HEK293T (cell line): ENCODE data around the gene TCF7L1.

Source experiments
- CTCF ChIA-PET: fragments of 350-600 bp; formaldehyde crosslinking; extraction: SDS; loops from one replicate; lab custom pipeline; 2021; ENCODE audit warnings: antibody characterized with exemption, inconsistent platforms; lab: Yijun Ruan, JAX
- POLR2A ChIA-PET: fragments of 350-600 bp; formaldehyde crosslinking; extraction: SDS; loops from one replicate; lab custom pipeline; 2020; ENCODE audit warnings: antibody characterized with exemption, inconsistent platforms; lab: Yijun Ruan, JAX
- DNase-seq: peaks from one replicate; pipeline ENCODE4 v3.0.0; 2012; ENCODE audit warnings: mixed read lengths; ENCODE audit errors: extremely low spot score
- ARNT ChIP-seq: fragments of 450-650 bp; IDR thresholded peaks from 2 replicates; pipeline ENCODE4 v1.6.1; 2017; ENCODE audit warnings: mild to moderate bottlenecking
- BHLHE40 ChIP-seq: fragments of 450-650 bp; IDR thresholded peaks from 2 replicates; pipeline ENCODE4 v1.6.1; 2016; ENCODE audit warnings: mild to moderate bottlenecking, moderate library complexity, borderline replicate concordance
- CTBP1 ChIP-seq: fragments of 450-650 bp; IDR thresholded peaks from 2 replicates; pipeline ENCODE4 v1.6.1; 2016; ENCODE audit warnings: borderline replicate concordance
- ELF4 ChIP-seq: fragments of 450-650 bp; IDR thresholded peaks from 2 replicates; pipeline ENCODE4 v1.6.1; 2017; ENCODE audit warnings: antibody characterized with exemption
- FOXA1 ChIP-seq: fragments of 450-650 bp; IDR thresholded peaks from 2 replicates; pipeline ENCODE4 v1.6.1; 2016; ENCODE audit warnings: mild to moderate bottlenecking
- FOXK2 ChIP-seq: fragments of 450-650 bp; IDR thresholded peaks from 2 replicates; pipeline ENCODE4 v1.6.1; 2016; ENCODE audit warnings: mild to moderate bottlenecking
- FOXM1 ChIP-seq: fragments of 450-650 bp; IDR thresholded peaks from 2 replicates; pipeline ENCODE4 v1.6.1; 2017; ENCODE audit warnings: mild to moderate bottlenecking, borderline replicate concordance
- HDGF ChIP-seq: fragments of 450-650 bp; IDR thresholded peaks from 2 replicates; pipeline ENCODE4 v1.6.1; 2017; ENCODE audit warnings: antibody characterized with exemption, borderline replicate concordance
- L3MBTL2 ChIP-seq: fragments of 450-650 bp; conservative IDR thresholded peaks from 2 replicates; pipeline ENCODE4 v1.6.1; 2016; ENCODE audit warnings: mild to moderate bottlenecking
- LEF1 ChIP-seq: fragments of 450-650 bp; IDR thresholded peaks from 2 replicates; pipeline ENCODE4 v1.6.1; 2017; ENCODE audit warnings: mild to moderate bottlenecking, borderline replicate concordance
- NFRKB ChIP-seq: fragments of 450-650 bp; IDR thresholded peaks from 2 replicates; pipeline ENCODE4 v1.6.1; 2016; ENCODE audit warnings: mild to moderate bottlenecking, moderate library complexity
- PKNOX1 ChIP-seq: fragments of 450-650 bp; IDR thresholded peaks from 2 replicates; pipeline ENCODE4 v1.6.1; 2016
- SP1 ChIP-seq: fragments of 450-650 bp; IDR thresholded peaks from 2 replicates; pipeline ENCODE4 v1.6.1; 2017
- SUZ12 ChIP-seq: fragments of 450-650 bp; IDR thresholded peaks from 2 replicates; pipeline ENCODE4 v1.6.1; 2016; ENCODE audit warnings: mild to moderate bottlenecking
- TARDBP ChIP-seq: fragments of 450-650 bp; IDR thresholded peaks from 2 replicates; pipeline ENCODE4 v1.6.1; 2016
- ZNF384 ChIP-seq: fragments of 450-650 bp; IDR thresholded peaks from 2 replicates; pipeline ENCODE4 v1.6.1; 2016

TCF7L1 gene

GRCh38 chr2:85132834-85133637 is at the start of gene TCF7L1:
Gene TCF7L1 (plus strand): TSS chr2:85133392. CDS start chr2:85133685, 293 bp downstream.
- ChIA-PET POLR2A (interaction anchor here (1.0 to 1.9 kb wide), 3 partner anchors 9 to 25 kb away, joined by 3 to 9 read pairs (median 3); no protein-coding TSS in a partner anchor), CTCF (interaction anchor here (0.6 to 2.2 kb wide), 13 partner anchors 8 to 168 kb away, joined by 3 to 8 read pairs (median 4); no protein-coding TSS in a partner anchor)
- DNase-seq, result peak; percentile 90
- TF ChIP-seq FOXA1, result no peak
- TF ChIP-seq CTBP1, result 0 out of 2 replicates have a peak, but pooled peaks have one; percentile 34
- no peak for TF ChIP-seq BHLHE40

GRCh38 chr2:85085563-85085962 is 47.6 kb upstream of the TCF7L1 start:
- CTCF ChIA-PET, result interaction anchor here (1.2 to 1.3 kb wide), 2 partner anchors 19 to 213 kb away, joined by 3 read pairs; no protein-coding TSS in a partner anchor

DNA sequence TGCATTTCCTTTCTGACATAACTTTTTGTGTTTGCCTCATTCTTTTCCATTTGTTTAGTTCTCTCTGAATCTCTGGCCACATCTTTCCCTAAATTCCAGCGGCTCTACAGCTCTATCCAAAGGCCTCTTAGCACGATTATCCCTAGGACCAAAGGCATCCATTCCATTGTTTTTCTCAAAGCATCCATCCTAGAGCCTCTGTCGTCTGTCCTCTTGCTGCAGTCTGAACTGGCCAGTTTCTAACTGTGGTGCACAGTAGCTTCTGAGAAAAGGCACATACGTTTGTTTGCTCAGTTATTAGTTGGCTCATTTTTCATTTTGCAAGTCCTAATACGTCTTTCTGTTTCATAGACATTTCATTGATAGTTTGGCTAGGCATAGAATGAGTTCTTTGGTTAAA is 45.7 kb upstream of the TCF7L1 start:
- no peak for TF ChIP-seq SUZ12
- TF ChIP-seq NFRKB, result no peak
- no peak for TF ChIP-seq L3MBTL2
- TF ChIP-seq FOXM1, result no peak
- TF ChIP-seq PKNOX1, result no peak
- TF ChIP-seq TARDBP, result no peak
- TF ChIP-seq SP1, result no peak
- TF ChIP-seq LEF1, result no peak
- TF ChIP-seq ZNF384, result no peak
- ChIA-PET CTCF (interaction anchor here (1.0 kb wide), 1 partner anchor 20 kb away, joined by 5 read pairs; no protein-coding TSS in a partner anchor), POLR2A (no interaction called here)
- no peak for DNase-seq

More at GRCh38 chr2:85085563-85085962, 47.6 kb upstream of the TCF7L1 start:
- no peak for DNase-seq
- POLR2A ChIA-PET, result no interaction called here
- TF ChIP-seq CTBP1 (no peak), FOXM1 (no peak), NFRKB (no peak), ELF4 (no peak), BHLHE40 (no peak), LEF1 (no peak), ZNF384 (no peak), FOXK2 (no peak), FOXA1 (no peak), PKNOX1 (no peak), ARNT (no peak), TARDBP (no peak), SUZ12 (no peak), L3MBTL2 (no peak), HDGF (no peak), SP1 (no peak)

DNA sequence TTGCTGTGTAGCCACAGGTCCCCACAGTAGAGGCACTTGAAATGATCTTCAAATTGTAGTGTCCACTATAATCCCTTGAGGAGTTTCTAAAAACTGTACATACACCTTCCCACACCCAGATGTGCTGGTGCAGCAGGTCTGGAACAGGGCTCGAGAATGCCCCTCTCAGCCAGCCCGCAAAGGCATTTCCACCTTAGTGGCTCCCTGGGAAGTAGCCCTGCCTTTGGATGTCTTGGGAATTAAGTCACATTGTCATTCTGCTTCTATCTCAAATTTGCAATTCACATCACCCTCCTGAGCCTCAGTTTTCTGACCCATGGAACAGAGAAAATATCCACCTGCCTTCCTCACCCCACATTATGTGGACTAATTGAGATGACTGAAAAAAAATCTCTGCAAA is 44.3 kb upstream of the TCF7L1 start:
- no peak for DNase-seq
- TF ChIP-seq CTBP1 (no peak), HDGF (no peak), L3MBTL2 (no peak), NFRKB (no peak), LEF1 (no peak), SP1 (no peak), BHLHE40 (no peak), FOXA1 (no peak), SUZ12 (no peak), FOXK2 (no peak), FOXM1 (no peak), ARNT (no peak), ZNF384 (no peak), TARDBP (no peak), PKNOX1 (no peak), ELF4 (no peak)
- CTCF ChIA-PET, result interaction anchor here (0.8 kb wide), 1 partner anchor 210 kb away, joined by 3 read pairs; no protein-coding TSS in a partner anchor
- POLR2A ChIA-PET, result no interaction called here

DNA sequence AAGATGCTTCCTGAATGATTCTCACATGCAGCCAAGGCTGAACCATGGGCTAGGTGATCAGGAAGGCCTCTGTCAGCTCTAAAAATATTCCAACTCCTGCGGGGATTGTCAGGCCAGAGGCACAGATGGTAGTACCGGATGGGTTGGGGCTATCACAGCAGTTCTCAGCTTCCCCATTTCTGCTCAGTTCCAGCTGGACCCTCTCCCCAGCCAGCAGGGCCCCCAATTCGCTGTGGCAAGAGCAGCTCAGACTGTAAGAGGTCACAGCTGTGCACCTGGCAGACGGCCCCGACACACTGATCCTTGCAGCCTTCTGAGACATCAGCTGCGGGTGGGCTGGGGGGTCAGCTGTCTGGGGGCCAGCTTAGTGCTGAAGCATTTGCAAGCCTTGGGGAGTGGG is 43.6 kb upstream of the TCF7L1 start:
- TF ChIP-seq ELF4 (no peak), LEF1 (no peak), NFRKB (no peak), ZNF384 (no peak), ARNT (no peak), CTBP1 (no peak), SP1 (no peak), TARDBP (no peak), FOXM1 (no peak), PKNOX1 (no peak), HDGF (no peak), FOXK2 (no peak), L3MBTL2 (no peak), SUZ12 (no peak), BHLHE40 (no peak), FOXA1 (no peak)
- no peak for DNase-seq
- CTCF ChIA-PET, result interaction anchor here (0.8 kb wide), 1 partner anchor 210 kb away, joined by 3 read pairs; no protein-coding TSS in a partner anchor
- POLR2A ChIA-PET, result no interaction called here
